Activated T-cell treated with anti-CD3 and anti-CD28 coated beads, Interleukin-2, amount 50 U/mL, for 4 hours (primary cell): ENCODE data around the gene NCKAP5. TPM values are rescaled to one million over a fixed set of nuclear protein-coding genes. Genes with fewer than 3 reads are reported as not detected.

Source experiments
- ATAC-seq, 2 donors: fragments of 200-7000 bp; cut with Tn5 transposase; one replicate each; pipeline ENCODE4 v1.10.0; 2021
- DNase-seq: peaks from one replicate; pipeline ENCODE4 v3.0.0-alpha.2; 2020
- H3K27me3 Mint-ChIP-seq: one replicate; pipeline ENCODE4 v1.8.0; 2021; ENCODE audit warnings: low read depth, mixed read lengths
- H3K36me3 Mint-ChIP-seq: one replicate; pipeline ENCODE4 v1.8.0; 2022; ENCODE audit warnings: mixed read lengths; ENCODE audit not compliant: insufficient read depth
- H3K4me1 Mint-ChIP-seq: one replicate; pipeline ENCODE4 v1.8.0; 2021; ENCODE audit warnings: low read depth, mixed read lengths
- H3K4me3 Mint-ChIP-seq: one replicate; pipeline ENCODE4 v1.8.0; 2021; ENCODE audit warnings: mild to moderate bottlenecking, moderate library complexity, mixed read lengths
- H3K9me3 Mint-ChIP-seq: one replicate; pipeline ENCODE4 v1.8.0; 2021; ENCODE audit warnings: mixed read lengths
- total RNA-seq, 3 donors: library from RNA; stranded (reverse); gene quantifications; one replicate each; pipeline ENCODE4 v1.2.1, GENCODE V29; 2021

NCKAP5 gene
- total RNA-seq, 3 donors from 2014 or later, result 0.03 TPM; not detected in 2

GRCh38 chr2:132915812-132916549 is 652.3 kb downstream of the NCKAP5 start:
- Mint-ChIP-seq H3K27me3 (no peaks in the 10 kb centered on the region), H3K36me3 (no peaks in the 10 kb centered on the region), H3K4me1 (no peaks in the 10 kb centered on the region), H3K9me3 (peaks cover 4% of the 10 kb centered on the region), H3K4me3 (no peak overlapping the region)
- ATAC-seq (no peak), DNase-seq (no peak)

- Mint-ChIP-seq H3K36me3 (no peaks in the 10 kb centered on the region), H3K27me3 (no peaks in the 10 kb centered on the region), H3K9me3 (peaks cover 9% of the 10 kb centered on the region), H3K4me1 (no peaks in the 10 kb centered on the region), H3K4me3 (no peak overlapping the region)
- ATAC-seq, result no peak
- DNase-seq, result no peak
These were observed 656.2 kb downstream of the NCKAP5 start for GRCh38 chr2:132911726-132912724.

GRCh38 chr2:132910432-132910831 is 657.8 kb downstream of the NCKAP5 start:
- H3K4me1 Mint-ChIP-seq, result no peaks in the 10 kb centered on the region
- no peak for ATAC-seq
- no peaks in the 10 kb centered on the region for H3K36me3 Mint-ChIP-seq
- no peak overlapping the region for H3K4me3 Mint-ChIP-seq
- peaks cover 9% of the 10 kb centered on the region for H3K9me3 Mint-ChIP-seq
- H3K27me3 Mint-ChIP-seq, result no peaks in the 10 kb centered on the region
- DNase-seq, result no peak

- Mint-ChIP-seq H3K27me3 (no peaks in the 10 kb centered on the region), H3K4me1 (no peaks in the 10 kb centered on the region), H3K36me3 (no peaks in the 10 kb centered on the region), H3K4me3 (no peak overlapping the region), H3K9me3 (peaks cover 9% of the 10 kb centered on the region)
- no peak for DNase-seq
- ATAC-seq, result no peak
These were observed 658.8 kb downstream of the NCKAP5 start for GRCh38 chr2:132909427-132909826.

- Mint-ChIP-seq H3K36me3 (no peaks in the 10 kb centered on the region), H3K4me3 (no peak overlapping the region), H3K4me1 (no peaks in the 10 kb centered on the region), H3K9me3 (peaks cover 1% of the 10 kb centered on the region), H3K27me3 (no peaks in the 10 kb centered on the region)
- no peak for DNase-seq
- ATAC-seq, result no peak
These were observed 664.0 kb downstream of the NCKAP5 start for GRCh38 chr2:132904142-132904842.

GRCh38 chr2:132902626-132903025 is 665.6 kb downstream of the NCKAP5 start:
- Mint-ChIP-seq H3K9me3 (peaks cover 4% of the 10 kb centered on the region), H3K4me1 (no peaks in the 10 kb centered on the region), H3K36me3 (no peaks in the 10 kb centered on the region), H3K27me3 (no peaks in the 10 kb centered on the region), H3K4me3 (no peak overlapping the region)
- no peak for ATAC-seq
- DNase-seq, result no peak

GRCh38 chr2:132901661-132902060 is 666.6 kb downstream of the NCKAP5 start:
- H3K9me3 Mint-ChIP-seq, result peaks cover 4% of the 10 kb centered on the region
- no peak for DNase-seq
- H3K4me3 Mint-ChIP-seq, result no peak overlapping the region
- no peak for ATAC-seq
- no peaks in the 10 kb centered on the region for H3K27me3 Mint-ChIP-seq
- H3K36me3 Mint-ChIP-seq, result no peaks in the 10 kb centered on the region
- no peaks in the 10 kb centered on the region for H3K4me1 Mint-ChIP-seq

- Mint-ChIP-seq H3K4me3 (no peak overlapping the region), H3K4me1 (no peaks in the 10 kb centered on the region), H3K9me3 (peaks cover 4% of the 10 kb centered on the region), H3K36me3 (no peaks in the 10 kb centered on the region), H3K27me3 (no peaks in the 10 kb centered on the region)
- no peak for DNase-seq
- ATAC-seq, result no peak
These were observed 671.2 kb downstream of the NCKAP5 start for GRCh38 chr2:132897111-132897510.

- H3K4me3 Mint-ChIP-seq, result no peak overlapping the region
- DNase-seq (no peak), ATAC-seq (no peak)
- H3K4me1 Mint-ChIP-seq, result no peaks in the 10 kb centered on the region
- no peaks in the 10 kb centered on the region for H3K27me3 Mint-ChIP-seq
- H3K9me3 Mint-ChIP-seq, result peaks cover 4% of the 10 kb centered on the region
- H3K36me3 Mint-ChIP-seq, result no peaks in the 10 kb centered on the region
These were observed 672.2 kb downstream of the NCKAP5 start for GRCh38 chr2:132896073-132896472.

GRCh38 chr2:132891498-132891897 is 676.8 kb downstream of the NCKAP5 start:
- H3K36me3 Mint-ChIP-seq, result no peaks in the 10 kb centered on the region
- no peak for DNase-seq
- no peak overlapping the region for H3K4me3 Mint-ChIP-seq
- no peaks in the 10 kb centered on the region for H3K9me3 Mint-ChIP-seq
- no peak for ATAC-seq
- no peaks in the 10 kb centered on the region for H3K27me3 Mint-ChIP-seq
- H3K4me1 Mint-ChIP-seq, result no peaks in the 10 kb centered on the region

GRCh38 chr2:132886574-132886973 is 681.7 kb downstream of the NCKAP5 start:
- Mint-ChIP-seq H3K4me3 (no peak overlapping the region), H3K27me3 (no peaks in the 10 kb centered on the region), H3K9me3 (peaks cover 8% of the 10 kb centered on the region), H3K36me3 (no peaks in the 10 kb centered on the region), H3K4me1 (no peaks in the 10 kb centered on the region)
- no peak for ATAC-seq
- DNase-seq, result no peak

- H3K9me3 Mint-ChIP-seq, result peaks cover 11% of the 10 kb centered on the region
- no peak for DNase-seq
- no peaks in the 10 kb centered on the region for H3K27me3 Mint-ChIP-seq
- H3K36me3 Mint-ChIP-seq, result no peaks in the 10 kb centered on the region
- no peaks in the 10 kb centered on the region for H3K4me1 Mint-ChIP-seq
- no peak overlapping the region for H3K4me3 Mint-ChIP-seq
- no peak for ATAC-seq
These were observed 683.6 kb downstream of the NCKAP5 start for GRCh38 chr2:132884705-132885104.

GRCh38 chr2:132884292-132884691 is 684.0 kb downstream of the NCKAP5 start:
- no peaks in the 10 kb centered on the region for H3K27me3 Mint-ChIP-seq
- no peak for DNase-seq
- H3K4me3 Mint-ChIP-seq, result no peak overlapping the region
- H3K36me3 Mint-ChIP-seq, result no peaks in the 10 kb centered on the region
- no peaks in the 10 kb centered on the region for H3K4me1 Mint-ChIP-seq
- H3K9me3 Mint-ChIP-seq, result peaks cover 11% of the 10 kb centered on the region
- ATAC-seq, result no peak

- no peak overlapping the region for H3K4me3 Mint-ChIP-seq
- peaks cover 11% of the 10 kb centered on the region for H3K9me3 Mint-ChIP-seq
- no peaks in the 10 kb centered on the region for H3K27me3 Mint-ChIP-seq
- DNase-seq (no peak), ATAC-seq (no peak)
- H3K36me3 Mint-ChIP-seq, result no peaks in the 10 kb centered on the region
- no peaks in the 10 kb centered on the region for H3K4me1 Mint-ChIP-seq
These were observed 684.8 kb downstream of the NCKAP5 start for GRCh38 chr2:132883430-132883829.
